GM12878 (cell line): ENCODE data around the gene C10orf67. TPM values are rescaled to one million over a fixed set of nuclear protein-coding genes. Genes with fewer than 3 reads are reported as not detected.

Source experiments
- ATAC-seq: fragments of 200-7000 bp; cut with Tn5 transposase; 3 replicates; pipeline ENCODE4 v1.9.1; 2020; ENCODE audit warnings: mild to moderate bottlenecking, moderate library complexity
- BruUV-seq: library from RNA; stranded (reverse); fragments of 400-500 nt; replicated peaks from 2 replicates; lab custom pipeline; 2021; lab: Mats Ljungman, UMichigan
- CTCF ChIA-PET: fragments of 300-600 bp; sonication (Branson Sonifier 250); formaldehyde crosslinking; extraction: SDS; loops from one replicate; lab custom pipeline; 2021; ENCODE audit warnings: inconsistent platforms; lab: Yijun Ruan, JAX
- POLR2A ChIA-PET: fragments of 350-600 bp; formaldehyde crosslinking; extraction: SDS; loops from one replicate; lab custom pipeline; 2021; ENCODE audit warnings: inconsistent platforms; lab: Charles Lee
- RAD21 ChIA-PET: fragments of 300-600 bp; sonication (Branson Sonifier 250); formaldehyde crosslinking; loops from one replicate; lab custom pipeline; 2023; ENCODE audit warnings: antibody characterized with exemption; ENCODE audit not compliant: unreplicated experiment; lab: Charles Lee
- SMC1A ChIA-PET: fragments of 300-600 bp; sonication (Branson Sonifier 250); formaldehyde crosslinking; loops from one replicate; lab custom pipeline; 2023; ENCODE audit not compliant: unreplicated experiment, uncharacterized antibody; lab: Charles Lee
- DNase-seq: peaks from one replicate; pipeline ENCODE4 v3.0.0-alpha.2; 2011; ENCODE audit warnings: low read depth, low spot score
- FAIRE-seq: peaks from 3 replicates; lab custom pipeline; 2011; peaks lifted over from hg19 to GRCh38; lab: Jason Lieb, UNC
- H2AFZ ChIP-seq: 2 replicates; pipeline ENCODE4 v1.6.0; 2011; ENCODE audit warnings: low read depth, low read length, control low read depth; ENCODE audit not compliant: control insufficient read depth
- H3K27ac ChIP-seq: 2 replicates; pipeline ENCODE4 v1.5.1; 2011; ENCODE audit warnings: control low read depth; ENCODE audit not compliant: control insufficient read depth, insufficient read depth
- H3K27me3 ChIP-seq, 2 experiments: replicated peaks in 1 of 2; 2 replicates each; pipeline versions ENCODE4 v1.6.0 to v1.6.1; 2011; ENCODE audit warnings: low read length in 1 of 2; ENCODE audit not compliant: control insufficient read depth in 2 of 2, insufficient read depth in 2 of 2
- H3K36me3 ChIP-seq, 2 experiments: 2 replicates each; pipeline ENCODE4 v1.5.1; 2011; ENCODE audit warnings: low read length in 1 of 2; ENCODE audit not compliant: control insufficient read depth in 2 of 2, insufficient read depth in 2 of 2
- H3K4me1 ChIP-seq: 2 replicates; pipeline ENCODE4 v1.6.1; 2011; ENCODE audit warnings: mild to moderate bottlenecking, low read length, moderate library complexity, mixed read lengths; ENCODE audit not compliant: control insufficient read depth, insufficient read depth
- H3K4me2 ChIP-seq: 2 replicates; pipeline ENCODE4 v1.6.0; 2011; ENCODE audit warnings: control low read depth; ENCODE audit not compliant: control insufficient read depth, insufficient read depth
- H3K4me3 ChIP-seq: fragments of 200-600 bp; sonication (generic); 2 replicates; pipeline ENCODE4 v1.5.1; 2016
- H3K79me2 ChIP-seq: 2 replicates; pipeline ENCODE4 v1.6.0; 2011; ENCODE audit warnings: low read length; ENCODE audit not compliant: control insufficient read depth, insufficient read depth
- H3K9ac ChIP-seq: 2 replicates; pipeline ENCODE4 v1.8.0; 2011; ENCODE audit warnings: low read length, control low read depth, mixed read lengths; ENCODE audit not compliant: control insufficient read depth, insufficient read depth
- H3K9me3 ChIP-seq: replicated peaks from 3 replicates; pipeline ENCODE4 v1.5.1; 2011; ENCODE audit warnings: mild to moderate bottlenecking, low read length; ENCODE audit not compliant: control insufficient read depth, insufficient read depth
- H4K20me1 ChIP-seq: 2 replicates; pipeline ENCODE4 v1.6.0; 2011; ENCODE audit not compliant: control insufficient read depth, insufficient read depth
- DPF2 ChIP-seq: fragments of 450-650 bp; IDR thresholded peaks from 2 replicates; pipeline ENCODE4 v1.6.1; 2017; ENCODE audit warnings: mild to moderate bottlenecking
- ESRRA ChIP-seq: IDR thresholded peaks from 2 replicates; pipeline ENCODE4 v1.6.1; 2012; ENCODE audit warnings: mild to moderate bottlenecking, low read length, improper control_type of control experiment
- EZH2 ChIP-seq: IDR thresholded peaks from 2 replicates; pipeline ENCODE4 v1.6.1; 2012; ENCODE audit warnings: low read depth, mild to moderate bottlenecking, control low read depth, inconsistent platforms, low read length, borderline replicate concordance; ENCODE audit not compliant: control insufficient read depth
- IKZF1 ChIP-seq: fragments of 450-650 bp; conservative IDR thresholded peaks from 2 replicates; pipeline ENCODE4 v1.6.1; 2017; ENCODE audit warnings: antibody characterized with exemption, mild to moderate bottlenecking
- KDM1A ChIP-seq: fragments of 200-600 bp; sonication (generic); IDR thresholded peaks from 2 replicates; pipeline ENCODE4 v1.6.1; 2016; ENCODE audit warnings: borderline replicate concordance
- MEF2B ChIP-seq: fragments of 450-650 bp; IDR thresholded peaks from 2 replicates; pipeline ENCODE4 v1.6.1; 2018; ENCODE audit warnings: mild to moderate bottlenecking, moderate library complexity; ENCODE audit not compliant: partially characterized antibody, poor library complexity, severe bottlenecking
- MXI1 ChIP-seq: fragments of 150-350 bp; IDR thresholded peaks from 2 replicates; pipeline ENCODE4 v1.6.1; 2011; ENCODE audit warnings: low read depth, mild to moderate bottlenecking, inconsistent platforms, low read length, improper control_type of control experiment
- NFYA ChIP-seq: IDR thresholded peaks from 2 replicates; pipeline ENCODE4 v1.6.1; 2011; ENCODE audit warnings: low read depth, mild to moderate bottlenecking, low read length, improper control_type of control experiment, borderline replicate concordance
- NR2C2 ChIP-seq: IDR thresholded peaks from 2 replicates; pipeline ENCODE4 v1.6.1; 2011; ENCODE audit warnings: borderline replicate concordance, low read depth; ENCODE audit not compliant: control insufficient read depth, insufficient read length
- NRF1 ChIP-seq: conservative IDR thresholded peaks from 2 replicates; pipeline ENCODE4 v1.6.1; 2011; ENCODE audit warnings: mild to moderate bottlenecking, low read depth, low read length, improper control_type of control experiment
- TCF7 ChIP-seq: IDR thresholded peaks from 2 replicates; pipeline ENCODE4 v1.6.1; 2014; ENCODE audit warnings: antibody characterized with exemption, borderline replicate concordance
- ZNF217 ChIP-seq: fragments of 450-650 bp; IDR thresholded peaks from 2 replicates; pipeline ENCODE4 v1.6.1; 2017; ENCODE audit warnings: antibody characterized with exemption, mild to moderate bottlenecking
- WGBS: methylation state at CpG from one replicate; pipeline ENCODE4 v1.1.6; 2016; ENCODE audit warnings: low lambda C conversion rate; ENCODE audit not compliant: insufficient replicate concordance, insufficient coverage; ENCODE audit errors: missing lambda C conversion rate; 5-methylcytosine and 5-hydroxymethylcytosine counted together
- in situ Hi-C: fragments of 300-500 bp; cut with MboI; formaldehyde crosslinking; loops from 9 replicates; pipeline ENCODE4 v1.14.3; 2018; ENCODE audit warnings: mixed read lengths
- intact Hi-C: fragments of 100-400 bp; cut with micrococcal nuclease; formaldehyde crosslinking; loops from one replicate; pipeline ENCODE4 v1.14.2; 2022; ENCODE audit not compliant: unreplicated experiment
- polyA plus RNA-seq, 11 experiments: library from polyadenylated mRNA; depleted of rRNA in 4 of 11; unstranded in 6 of 11; stranded (reverse) in 5 of 11; fragments of >200 nt; fragmentation: Nextera tagmentation in 4 of 11; fragmentation: Illumina TruSeq in 1 of 11; extraction: Ambion mirVana in 4 of 11; extraction: Trizol in 1 of 11; gene quantifications; 1 replicate in 1 of 11; 2 replicates in 10 of 11; pipeline versions ENCODE4 v1.2.1 to v1.2.3, GENCODE V29; 2011 to 2016; ENCODE audit warnings: inconsistent platforms in 2 of 11, missing spikeins in 2 of 11, low read depth in 1 of 11
- total RNA-seq, 4 experiments: library from RNA; depleted of rRNA in 3 of 4; stranded (reverse); fragments of >200 nt in 3 of 4; fragmentation: Illumina TruSeq in 1 of 4; extraction: Trizol in 1 of 4; gene quantifications; 2 replicates each; pipeline versions ENCODE4 v1.2.1 to v1.2.3, GENCODE V29; 2013 to 2021
- TF ChIP-seq, protein P1 (sequence below): IDR thresholded peaks from 2 replicates; pipeline ENCODE4 v1.6.1; 2012; ENCODE audit warnings: low read depth, low read length, improper control_type of control experiment
- TF ChIP-seq, protein P2 (sequence below): fragments of 450-650 bp; IDR thresholded peaks from 2 replicates; pipeline ENCODE4 v1.6.1; 2017; ENCODE audit warnings: mild to moderate bottlenecking, moderate library complexity
- TF ChIP-seq, protein P3 (sequence below): IDR thresholded peaks from 2 replicates; pipeline ENCODE4 v1.6.1; 2012; ENCODE audit warnings: low read depth, low read length, improper control_type of control experiment

The C10orf67 gene
- total and polyA plus RNA-seq, 10 of the 15 experiments (the other 5 are each of a cell fraction or from before 2014, with no cell fraction given): 0.06 TPM; not detected in 9

DNA sequence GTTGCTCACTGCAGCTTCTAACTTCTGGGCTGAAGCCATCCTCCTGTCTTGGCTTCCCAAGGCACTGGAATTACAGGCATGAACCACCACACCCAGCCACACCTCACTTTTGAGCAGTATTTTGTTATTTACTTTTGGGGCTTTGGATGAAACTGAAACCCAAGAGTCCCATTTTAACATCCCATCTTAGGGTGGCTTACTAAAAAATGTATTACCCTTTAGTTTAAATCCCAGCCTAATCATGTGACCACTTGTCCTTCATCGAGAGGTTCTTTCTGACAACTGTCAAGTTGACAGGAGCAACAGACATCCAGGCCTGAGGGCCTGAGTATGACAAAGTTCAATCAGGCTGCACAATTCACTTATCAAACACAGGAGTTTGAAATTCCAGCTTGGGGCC is 33.6 kb downstream of the C10orf67 start:
- ATAC-seq (no peak), FAIRE-seq (no peak), DNase-seq (no peak)
- Histone ChIP-seq H3K27me3 (no peaks in the 10 kb centered on the region), H3K79me2 (no peaks in the 10 kb centered on the region), H3K9ac (no peak overlapping the region), H3K4me2 (no peak overlapping the region), H3K9me3 (no peaks in the 10 kb centered on the region), H4K20me1 (no peaks in the 10 kb centered on the region), H2AFZ (no peak overlapping the region), H3K4me3 (no peak overlapping the region), H3K4me1 (no peaks in the 10 kb centered on the region), H3K36me3 (no peaks in the 10 kb centered on the region), H3K27ac (no peak overlapping the region)
- POLR2A ChIA-PET: no interaction called here
- TF ChIP-seq TCF7: no peak
- no peak for TF ChIP-seq DPF2
- TF ChIP-seq ESRRA: no peak
- no peak for TF ChIP-seq MEF2B
- TF ChIP-seq, protein P1, sequence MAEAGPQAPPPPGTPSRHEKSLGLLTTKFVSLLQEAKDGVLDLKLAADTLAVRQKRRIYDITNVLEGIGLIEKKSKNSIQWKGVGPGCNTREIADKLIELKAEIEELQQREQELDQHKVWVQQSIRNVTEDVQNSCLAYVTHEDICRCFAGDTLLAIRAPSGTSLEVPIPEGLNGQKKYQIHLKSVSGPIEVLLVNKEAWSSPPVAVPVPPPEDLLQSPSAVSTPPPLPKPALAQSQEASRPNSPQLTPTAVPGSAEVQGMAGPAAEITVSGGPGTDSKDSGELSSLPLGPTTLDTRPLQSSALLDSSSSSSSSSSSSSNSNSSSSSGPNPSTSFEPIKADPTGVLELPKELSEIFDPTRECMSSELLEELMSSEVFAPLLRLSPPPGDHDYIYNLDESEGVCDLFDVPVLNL: no peak
- TF ChIP-seq, protein P2, sequence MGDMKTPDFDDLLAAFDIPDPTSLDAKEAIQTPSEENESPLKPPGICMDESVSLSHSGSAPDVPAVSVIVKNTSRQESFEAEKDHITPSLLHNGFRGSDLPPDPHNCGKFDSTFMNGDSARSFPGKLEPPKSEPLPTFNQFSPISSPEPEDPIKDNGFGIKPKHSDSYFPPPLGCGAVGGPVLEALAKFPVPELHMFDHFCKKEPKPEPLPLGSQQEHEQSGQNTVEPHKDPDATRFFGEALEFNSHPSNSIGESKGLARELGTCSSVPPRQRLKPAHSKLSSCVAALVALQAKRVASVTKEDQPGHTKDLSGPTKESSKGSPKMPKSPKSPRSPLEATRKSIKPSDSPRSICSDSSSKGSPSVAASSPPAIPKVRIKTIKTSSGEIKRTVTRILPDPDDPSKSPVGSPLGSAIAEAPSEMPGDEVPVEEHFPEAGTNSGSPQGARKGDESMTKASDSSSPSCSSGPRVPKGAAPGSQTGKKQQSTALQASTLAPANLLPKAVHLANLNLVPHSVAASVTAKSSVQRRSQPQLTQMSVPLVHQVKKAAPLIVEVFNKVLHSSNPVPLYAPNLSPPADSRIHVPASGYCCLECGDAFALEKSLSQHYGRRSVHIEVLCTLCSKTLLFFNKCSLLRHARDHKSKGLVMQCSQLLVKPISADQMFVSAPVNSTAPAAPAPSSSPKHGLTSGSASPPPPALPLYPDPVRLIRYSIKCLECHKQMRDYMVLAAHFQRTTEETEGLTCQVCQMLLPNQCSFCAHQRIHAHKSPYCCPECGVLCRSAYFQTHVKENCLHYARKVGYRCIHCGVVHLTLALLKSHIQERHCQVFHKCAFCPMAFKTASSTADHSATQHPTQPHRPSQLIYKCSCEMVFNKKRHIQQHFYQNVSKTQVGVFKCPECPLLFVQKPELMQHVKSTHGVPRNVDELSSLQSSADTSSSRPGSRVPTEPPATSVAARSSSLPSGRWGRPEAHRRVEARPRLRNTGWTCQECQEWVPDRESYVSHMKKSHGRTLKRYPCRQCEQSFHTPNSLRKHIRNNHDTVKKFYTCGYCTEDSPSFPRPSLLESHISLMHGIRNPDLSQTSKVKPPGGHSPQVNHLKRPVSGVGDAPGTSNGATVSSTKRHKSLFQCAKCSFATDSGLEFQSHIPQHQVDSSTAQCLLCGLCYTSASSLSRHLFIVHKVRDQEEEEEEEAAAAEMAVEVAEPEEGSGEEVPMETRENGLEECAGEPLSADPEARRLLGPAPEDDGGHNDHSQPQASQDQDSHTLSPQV: no peak
- no peak for TF ChIP-seq NR2C2
- TF ChIP-seq, protein P3, sequence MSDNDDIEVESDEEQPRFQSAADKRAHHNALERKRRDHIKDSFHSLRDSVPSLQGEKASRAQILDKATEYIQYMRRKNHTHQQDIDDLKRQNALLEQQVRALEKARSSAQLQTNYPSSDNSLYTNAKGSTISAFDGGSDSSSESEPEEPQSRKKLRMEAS: no peak
- no peak for TF ChIP-seq IKZF1
- no peak for TF ChIP-seq ZNF217
- TF ChIP-seq KDM1A: no peak
- no peak for TF ChIP-seq NRF1
- no peak for TF ChIP-seq MXI1
- TF ChIP-seq NFYA: no peak
- no peak for TF ChIP-seq EZH2
- intact Hi-C loops: loop anchor here (10.0 kb wide), 1 partner anchor 884 kb away; no protein-coding TSS in a partner anchor
- CTCF ChIA-PET: interaction anchor here (0.5 kb wide), 1 partner anchor 153 kb away, joined by 5 read pairs; no protein-coding TSS in a partner anchor
- no TSS peak for BruUV-seq
- in situ Hi-C loops: no loop called here
- SMC1A ChIA-PET: no interaction called here
- RAD21 ChIA-PET: no interaction called here
- 61% methylated on average over 1 of the region's 1 CpG for WGBS
